ENCODE results near the gene PCNX4. TPM values are rescaled to one million over a fixed set of nuclear protein-coding genes. Genes with fewer than 3 reads are reported as not detected.

The PCNX4 gene
- total RNA-seq, 1 donor from 2014 or later, result 56.0 TPM

GRCh38 chr14:60163693-60164092 is 72.0 kb downstream of the PCNX4 start:
- DNase-seq (ENCODE audit: extremely low spot score, unreplicated experiment), result no peak
- no peaks in the 10 kb centered on the region for H3K9me3 Mint-ChIP-seq (ENCODE audit: unreplicated experiment)
- peak overlapping the region; percentile 90 for H3K4me3 Mint-ChIP-seq (ENCODE audit: unreplicated experiment)
- no peak for TF ChIP-seq CTCF (IDR thresholded peaks at IDR 0.05)
- peaks cover 24% of the 10 kb centered on the region for H3K4me1 Mint-ChIP-seq (ENCODE audit: unreplicated experiment)
- H3K27me3 Mint-ChIP-seq (ENCODE audit: unreplicated experiment), result peaks cover 2% of the 10 kb centered on the region
- H3K36me3 Mint-ChIP-seq (ENCODE audit: unreplicated experiment), result peaks cover 3% of the 10 kb centered on the region
- no peak overlapping the region for H3K27ac Mint-ChIP-seq (ENCODE audit: unreplicated experiment)

DNA sequence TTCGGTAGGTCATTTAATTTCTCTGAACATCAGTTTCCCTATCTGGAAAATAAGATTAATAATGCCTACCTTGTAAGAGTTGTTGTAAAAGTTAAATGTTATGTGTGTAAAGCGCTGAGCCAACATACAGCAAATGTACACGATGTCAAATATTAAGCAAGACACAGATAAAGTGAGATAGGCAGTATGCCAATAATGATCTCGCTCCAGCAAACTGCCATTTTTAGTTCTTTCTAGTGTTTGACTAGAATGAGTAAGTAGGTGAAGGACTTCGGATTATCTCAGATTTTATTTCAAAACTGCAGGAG is 72.6 kb downstream of the PCNX4 start:
- Mint-ChIP-seq H3K4me3 (ENCODE audit: unreplicated experiment) (peak overlapping the region; percentile 90), H3K27ac (ENCODE audit: unreplicated experiment) (peak overlapping the region; percentile 92), H3K27me3 (ENCODE audit: unreplicated experiment) (peaks cover 2% of the 10 kb centered on the region), H3K36me3 (ENCODE audit: unreplicated experiment) (peaks cover 3% of the 10 kb centered on the region), H3K4me1 (ENCODE audit: unreplicated experiment) (peaks cover 24% of the 10 kb centered on the region), H3K9me3 (ENCODE audit: unreplicated experiment) (no peaks in the 10 kb centered on the region)
- TF ChIP-seq CTCF (IDR thresholded peaks at IDR 0.05), result no peak
- DNase-seq (ENCODE audit: extremely low spot score, unreplicated experiment), result no peak

DNA sequence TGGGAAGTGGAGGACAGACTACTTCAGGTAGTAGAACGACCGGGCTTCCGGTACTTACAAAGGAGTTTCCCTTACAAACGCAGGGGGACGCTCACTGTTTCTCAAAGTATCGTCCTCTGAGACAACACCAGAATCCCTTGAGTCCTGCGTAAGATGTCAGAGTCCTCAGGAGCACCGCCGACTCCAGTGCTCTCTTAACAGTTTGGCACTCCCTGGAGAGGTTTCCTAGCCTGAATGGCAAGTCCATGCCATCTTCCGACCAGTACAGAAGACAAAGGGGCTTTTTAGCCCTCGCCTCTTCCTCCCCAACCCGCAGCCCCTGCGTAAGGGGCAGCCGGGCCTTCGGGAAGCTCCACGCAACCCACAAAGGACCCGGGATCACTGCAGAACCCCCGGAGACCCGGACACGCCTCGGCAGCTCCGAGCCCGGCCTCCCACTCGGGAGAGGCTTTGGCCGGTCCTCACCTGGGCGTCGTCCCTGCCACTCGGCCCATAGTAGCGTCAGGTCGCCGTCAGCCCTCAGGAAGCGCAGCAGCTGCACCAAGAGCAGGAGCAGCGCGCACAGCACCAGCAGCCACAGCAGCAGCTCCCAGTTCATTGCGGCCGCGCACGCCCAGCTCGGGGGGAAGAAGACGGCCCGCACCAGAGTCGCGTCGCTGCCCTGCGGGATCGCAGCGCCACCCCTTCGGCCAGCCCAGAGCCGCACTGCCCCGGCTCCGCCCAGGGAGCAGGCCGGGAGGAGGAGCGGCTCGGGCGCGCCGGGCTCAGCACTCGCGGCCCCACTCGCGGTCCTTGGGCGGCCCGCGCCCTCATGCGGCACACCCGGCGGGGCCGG is 73.2 kb downstream of the PCNX4 start, which contains the start of gene DHRS7:
DHRS7 (minus strand) TSS at position 687 of the 835 bp plus-strand sequence; CDS start at position 598, 89 bp downstream.
- Mint-ChIP-seq H3K27ac (ENCODE audit: unreplicated experiment) (peak within 1 kb of the TSS; percentile 92), H3K9me3 (ENCODE audit: unreplicated experiment) (no peaks in the 10 kb centered on the region), H3K4me1 (ENCODE audit: unreplicated experiment) (peaks cover 24% of the 10 kb centered on the region), H3K4me3 (ENCODE audit: unreplicated experiment) (peak within 1 kb of the TSS; percentile 90), H3K27me3 (ENCODE audit: unreplicated experiment) (peaks cover 2% of the 10 kb centered on the region), H3K36me3 (ENCODE audit: unreplicated experiment) (peaks cover 3% of the 10 kb centered on the region)
- peak; percentile 94 for DNase-seq (ENCODE audit: extremely low spot score, unreplicated experiment)
- TF ChIP-seq CTCF (IDR thresholded peaks at IDR 0.05), result peak; percentile 72

GRCh38 chr14:60165547-60165876 is 73.8 kb downstream of the PCNX4 start:
- Mint-ChIP-seq H3K4me1 (ENCODE audit: unreplicated experiment) (peaks cover 24% of the 10 kb centered on the region), H3K27me3 (ENCODE audit: unreplicated experiment) (peaks cover 2% of the 10 kb centered on the region), H3K4me3 (ENCODE audit: unreplicated experiment) (peak overlapping the region; percentile 90), H3K9me3 (ENCODE audit: unreplicated experiment) (no peaks in the 10 kb centered on the region), H3K27ac (ENCODE audit: unreplicated experiment) (peak overlapping the region; percentile 56), H3K36me3 (ENCODE audit: unreplicated experiment) (peaks cover 3% of the 10 kb centered on the region)
- no peak for TF ChIP-seq CTCF (IDR thresholded peaks at IDR 0.05)
- DNase-seq (ENCODE audit: extremely low spot score, unreplicated experiment), result no peak

DNA sequence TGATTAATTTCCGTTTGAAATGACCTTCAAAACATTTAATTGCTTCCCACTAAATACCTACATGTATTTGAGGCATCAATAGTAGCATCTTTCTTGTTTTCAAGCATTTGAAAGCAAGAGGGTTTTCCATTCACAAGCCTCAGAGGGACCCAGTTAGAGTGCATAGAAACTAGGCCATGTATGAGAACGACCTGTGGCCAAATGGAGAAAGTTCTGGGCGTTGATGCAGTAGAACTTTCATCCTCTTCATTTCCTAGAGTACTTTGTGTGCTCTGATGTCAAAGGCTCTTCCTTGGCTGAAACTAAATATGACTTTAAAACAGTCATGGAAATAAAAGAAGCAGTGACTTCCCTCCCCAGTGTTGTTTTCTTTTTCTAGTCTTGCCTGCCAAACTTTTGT is 74.4 kb downstream of the PCNX4 start:
- Mint-ChIP-seq H3K9me3 (ENCODE audit: unreplicated experiment) (no peaks in the 10 kb centered on the region), H3K27me3 (ENCODE audit: unreplicated experiment) (peaks cover 2% of the 10 kb centered on the region), H3K36me3 (ENCODE audit: unreplicated experiment) (peaks cover 3% of the 10 kb centered on the region), H3K4me1 (ENCODE audit: unreplicated experiment) (peaks cover 24% of the 10 kb centered on the region), H3K27ac (ENCODE audit: unreplicated experiment) (no peak overlapping the region), H3K4me3 (ENCODE audit: unreplicated experiment) (peak overlapping the region; percentile 90)
- TF ChIP-seq CTCF (IDR thresholded peaks at IDR 0.05), result no peak
- no peak for DNase-seq (ENCODE audit: extremely low spot score, unreplicated experiment)
